RWPE2 (cell line): ENCODE results near the gene ZFP69.

Experiments
- ATAC-seq: fragments of 200-7000 bp; cut with Tn5 transposase; 3 replicates; pipeline ENCODE4 v1.9.1; 2021; ENCODE audit warnings: low read depth
- DNase-seq: peaks from one replicate; pipeline ENCODE4 v3.0.0-alpha.2; 2020; ENCODE audit warnings: low spot score
- H3K27ac ChIP-seq: fragments of 450-650 bp; 2 replicates; pipeline ENCODE4 v1.5.1; 2017; ENCODE audit warnings: mild to moderate bottlenecking; ENCODE audit not compliant: poor library complexity, severe bottlenecking
- H3K27me3 ChIP-seq: fragments of 250-450 bp; sonication (Bioruptor Pico); 2 replicates; pipeline ENCODE4 v1.5.1; 2021; ENCODE audit warnings: mild to moderate bottlenecking, moderate library complexity; ENCODE audit not compliant: insufficient read depth, poor library complexity, severe bottlenecking
- H3K36me3 ChIP-seq: fragments of 250-450 bp; sonication (Bioruptor Pico); 2 replicates; pipeline ENCODE4 v1.5.1; 2020; ENCODE audit warnings: low read depth, mild to moderate bottlenecking, moderate library complexity
- H3K4me1 ChIP-seq: fragments of 250-450 bp; sonication (Bioruptor Pico); 2 replicates; pipeline ENCODE4 v1.5.1; 2021; ENCODE audit warnings: mild to moderate bottlenecking, moderate library complexity; ENCODE audit not compliant: insufficient read depth, poor library complexity, severe bottlenecking
- H3K4me3 ChIP-seq: fragments of 250-450 bp; sonication (Bioruptor Pico); 2 replicates; pipeline ENCODE4 v1.5.1; 2021; ENCODE audit warnings: mild to moderate bottlenecking, moderate library complexity; ENCODE audit not compliant: severe bottlenecking
- H3K9me3 ChIP-seq: fragments of 250-450 bp; sonication (Bioruptor Pico); 2 replicates; pipeline ENCODE4 v1.5.1; 2021; ENCODE audit warnings: mild to moderate bottlenecking, moderate library complexity; ENCODE audit not compliant: severe bottlenecking
- TF ChIP-seq, protein P1 (sequence below): fragments of 450-650 bp; IDR thresholded peaks from one replicate; pipeline ENCODE4 v1.5.1; 2017; ENCODE audit warnings: mild to moderate bottlenecking, moderate library complexity; ENCODE audit not compliant: poor library complexity, severe bottlenecking

Gene ZFP69

DNA sequence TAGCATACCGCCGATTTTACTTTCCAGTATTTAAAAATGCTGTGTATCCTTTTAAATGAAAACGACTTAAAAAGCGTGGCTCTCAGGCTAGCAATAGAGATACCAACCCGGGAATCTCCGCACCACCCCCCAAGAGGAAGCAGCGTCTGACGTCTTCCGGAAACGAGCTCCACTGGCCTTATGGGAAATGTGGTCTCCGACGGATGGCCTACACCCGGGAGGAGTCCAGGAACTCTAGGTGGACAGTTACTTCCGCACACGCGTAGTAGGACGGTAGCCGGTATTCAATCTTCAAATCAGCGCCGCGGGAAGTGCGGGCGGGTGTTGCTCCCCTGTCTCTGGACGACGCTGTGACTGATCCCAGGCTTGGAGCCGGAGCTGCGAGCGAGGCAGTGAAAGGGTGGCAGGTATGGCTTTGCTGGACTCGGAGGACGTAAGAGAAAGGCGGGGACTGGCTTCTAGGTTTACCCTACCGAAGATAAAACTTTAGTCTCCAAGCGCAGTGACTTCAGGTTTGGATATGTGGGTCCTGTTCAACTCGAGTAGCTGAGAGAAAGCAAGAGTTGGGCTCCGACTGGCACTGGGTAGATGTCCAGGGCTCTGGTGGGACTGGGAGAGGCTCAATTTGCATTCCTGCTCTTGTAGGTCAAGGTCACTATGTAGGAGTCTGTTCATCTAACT lies 54.4 kb downstream of the ZFP69 start, which contains the start of gene ZNF684:
ZNF684 (plus strand) TSS at position 257 of the 681 bp plus-strand sequence. CDS start 1,530 bp downstream, outside the sequence.
- peak; percentile 89 for DNase-seq
- Histone ChIP-seq H3K4me3 (peak within 1 kb of the TSS; percentile 52), H3K9me3 (no peaks in the 10 kb centered on the region), H3K27me3 (no peaks in the 10 kb centered on the region), H3K36me3 (peaks cover 5% of the 10 kb centered on the region; the same call in 1 of the 2 replicates), H3K27ac (peak within 1 kb of the TSS; percentile 40), H3K4me1 (no peaks in the 10 kb centered on the region)
- peak; percentile 99 for ATAC-seq
- TF ChIP-seq, protein P1, sequence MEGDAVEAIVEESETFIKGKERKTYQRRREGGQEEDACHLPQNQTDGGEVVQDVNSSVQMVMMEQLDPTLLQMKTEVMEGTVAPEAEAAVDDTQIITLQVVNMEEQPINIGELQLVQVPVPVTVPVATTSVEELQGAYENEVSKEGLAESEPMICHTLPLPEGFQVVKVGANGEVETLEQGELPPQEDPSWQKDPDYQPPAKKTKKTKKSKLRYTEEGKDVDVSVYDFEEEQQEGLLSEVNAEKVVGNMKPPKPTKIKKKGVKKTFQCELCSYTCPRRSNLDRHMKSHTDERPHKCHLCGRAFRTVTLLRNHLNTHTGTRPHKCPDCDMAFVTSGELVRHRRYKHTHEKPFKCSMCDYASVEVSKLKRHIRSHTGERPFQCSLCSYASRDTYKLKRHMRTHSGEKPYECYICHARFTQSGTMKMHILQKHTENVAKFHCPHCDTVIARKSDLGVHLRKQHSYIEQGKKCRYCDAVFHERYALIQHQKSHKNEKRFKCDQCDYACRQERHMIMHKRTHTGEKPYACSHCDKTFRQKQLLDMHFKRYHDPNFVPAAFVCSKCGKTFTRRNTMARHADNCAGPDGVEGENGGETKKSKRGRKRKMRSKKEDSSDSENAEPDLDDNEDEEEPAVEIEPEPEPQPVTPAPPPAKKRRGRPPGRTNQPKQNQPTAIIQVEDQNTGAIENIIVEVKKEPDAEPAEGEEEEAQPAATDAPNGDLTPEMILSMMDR = no peak

DNA sequence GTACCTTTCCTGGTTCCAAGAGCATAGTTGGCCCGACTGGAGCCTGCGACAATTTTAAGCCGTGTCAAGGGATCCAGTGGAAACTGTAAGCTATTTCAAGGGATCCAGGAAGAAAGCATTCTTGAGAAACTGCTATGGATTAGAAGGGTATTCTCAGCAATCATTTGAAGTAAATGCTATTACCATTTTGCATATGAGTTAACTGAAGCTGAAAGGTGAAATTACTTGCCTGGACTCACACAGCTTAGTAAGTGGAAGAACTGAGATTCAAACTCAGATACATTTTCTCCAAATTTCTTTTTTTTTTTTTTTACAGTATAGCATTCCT lies 54.9 kb downstream of the ZFP69 start:
- TF ChIP-seq, protein P1 = no peak
- H3K36me3 ChIP-seq = peaks cover 5% of the 10 kb centered on the region; the same call in 1 of the 2 replicates
- no peaks in the 10 kb centered on the region for H3K4me1 ChIP-seq
- no peak for ATAC-seq
- no peak for DNase-seq
- H3K9me3 ChIP-seq = no peaks in the 10 kb centered on the region
- H3K4me3 ChIP-seq = peak overlapping the region; percentile 52
- peak overlapping the region; percentile 40 for H3K27ac ChIP-seq
- H3K27me3 ChIP-seq = no peaks in the 10 kb centered on the region

DNA sequence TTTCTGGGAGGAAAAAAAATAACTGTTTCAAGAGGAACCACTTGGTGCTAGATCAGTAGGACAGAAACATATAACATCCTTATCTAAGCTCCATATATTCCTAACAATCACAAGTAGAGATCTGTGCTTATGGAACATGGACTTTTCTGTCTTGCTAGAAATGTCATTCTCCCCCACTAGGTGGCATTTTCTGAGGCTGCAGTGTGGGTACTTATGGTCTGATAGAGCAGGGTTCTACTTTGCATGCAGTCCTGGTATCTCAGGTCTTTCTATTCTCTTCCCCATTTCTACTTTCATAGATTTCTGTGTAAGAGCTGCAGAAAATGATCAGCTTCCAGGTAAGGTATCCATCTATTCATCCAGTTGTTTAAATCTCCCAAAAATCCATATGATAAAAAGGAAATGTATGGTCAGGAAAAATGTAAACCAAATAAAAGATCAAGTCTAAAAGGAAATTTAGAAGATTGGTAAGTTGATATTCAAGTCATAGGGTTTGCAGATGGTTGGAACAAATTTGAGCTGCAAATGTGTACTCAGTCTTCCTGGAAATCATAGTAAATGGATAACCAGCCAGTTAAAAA lies 55.8 kb downstream of the ZFP69 start:
- Histone ChIP-seq H3K27me3 (no peaks in the 10 kb centered on the region), H3K36me3 (peaks cover 5% of the 10 kb centered on the region; the same call in 1 of the 2 replicates), H3K27ac (no peak overlapping the region), H3K4me1 (no peaks in the 10 kb centered on the region), H3K4me3 (no peak overlapping the region), H3K9me3 (no peaks in the 10 kb centered on the region)
- TF ChIP-seq, protein P1 = peak; percentile 77
- ATAC-seq (no peak), DNase-seq (no peak)

DNA sequence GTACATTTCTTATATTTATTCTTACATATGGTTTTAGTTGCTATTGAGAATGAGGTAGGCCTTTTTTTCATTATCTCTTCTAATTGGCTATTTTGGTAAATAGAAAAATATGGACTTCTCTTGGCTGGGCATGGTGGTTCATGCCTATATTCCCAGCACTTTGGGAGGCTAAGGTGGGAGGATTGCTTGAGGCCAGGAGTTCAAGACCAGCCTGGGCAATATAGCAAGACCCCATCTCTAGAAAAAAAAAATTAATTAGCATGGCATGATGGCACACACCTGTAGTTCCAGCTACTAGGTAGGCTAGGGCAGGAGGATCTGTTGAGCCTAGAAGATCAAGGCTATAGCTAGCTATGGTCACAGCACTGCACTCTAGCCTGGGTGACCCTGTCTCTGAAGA lies 57.5 kb downstream of the ZFP69 start:
- Histone ChIP-seq H3K36me3 (peaks cover 5% of the 10 kb centered on the region; the same call in 1 of the 2 replicates), H3K4me3 (no peak overlapping the region), H3K4me1 (no peaks in the 10 kb centered on the region), H3K27me3 (no peaks in the 10 kb centered on the region), H3K9me3 (no peaks in the 10 kb centered on the region), H3K27ac (no peak overlapping the region)
- DNase-seq (no peak), ATAC-seq (no peak)
- TF ChIP-seq, protein P1 = no peak

DNA sequence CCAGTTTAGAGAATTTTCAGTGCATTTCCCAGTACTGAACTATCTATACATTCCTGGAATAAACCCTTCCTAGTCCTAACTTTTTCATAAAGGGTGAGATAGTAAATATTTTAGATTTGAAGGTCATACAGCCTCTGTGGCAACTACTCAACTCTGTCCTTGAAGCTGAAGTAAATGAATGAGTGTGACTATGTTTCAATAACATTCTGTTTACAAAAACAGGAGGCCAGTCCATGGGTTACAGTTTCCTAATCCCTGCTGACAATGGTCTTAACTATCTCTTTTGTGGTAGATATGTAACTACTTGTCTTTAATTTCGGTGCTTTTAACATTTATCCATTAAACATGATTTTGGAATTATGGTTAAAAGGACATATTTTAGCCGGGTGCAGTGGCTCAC lies 58.6 kb downstream of the ZFP69 start:
- DNase-seq = no peak

More for the DNA sequence above, 58.6 kb downstream of the ZFP69 start:
- H3K4me3 ChIP-seq = no peak overlapping the region
- H3K27ac ChIP-seq = no peak overlapping the region
- peaks cover 5% of the 10 kb centered on the region; the same call in 1 of the 2 replicates for H3K36me3 ChIP-seq
- no peak for ATAC-seq
- H3K9me3 ChIP-seq = no peaks in the 10 kb centered on the region
- H3K27me3 ChIP-seq = no peaks in the 10 kb centered on the region
- no peaks in the 10 kb centered on the region for H3K4me1 ChIP-seq
- TF ChIP-seq, protein P1 = no peak
